Ishikawa (cell line): ENCODE data around the gene ZRANB1.

ENCODE experiments used
- CEBPB ChIP-seq: IDR thresholded peaks from 2 replicates; pipeline ENCODE4 v1.6.1; 2012
- CREB1 ChIP-seq: IDR thresholded peaks from 2 replicates; pipeline ENCODE4 v1.6.1; 2012; ENCODE audit warnings: low read depth
- EGR1 ChIP-seq: IDR thresholded peaks from 2 replicates; pipeline ENCODE4 v1.6.1; 2012
- EP300 ChIP-seq: IDR thresholded peaks from 2 replicates; pipeline ENCODE4 v1.6.1; 2012; ENCODE audit warnings: borderline replicate concordance
- FOXM1 ChIP-seq: IDR thresholded peaks from 2 replicates; pipeline ENCODE4 v1.6.1; 2012; ENCODE audit warnings: low read depth, borderline replicate concordance
- MAX ChIP-seq: IDR thresholded peaks from 2 replicates; pipeline ENCODE4 v1.6.1; 2012
- NFIC ChIP-seq: IDR thresholded peaks from 2 replicates; pipeline ENCODE4 v1.6.1; 2012
- RAD21 ChIP-seq: IDR thresholded peaks from 2 replicates; pipeline ENCODE4 v1.6.1; 2012; ENCODE audit warnings: low read depth
- REST ChIP-seq: IDR thresholded peaks from 2 replicates; pipeline ENCODE4 v1.6.1; 2012; ENCODE audit warnings: low read depth, mild to moderate bottlenecking
- TAF1 ChIP-seq: IDR thresholded peaks from 2 replicates; pipeline ENCODE4 v1.6.1; 2012; ENCODE audit warnings: low read depth, mild to moderate bottlenecking
- TCF12 ChIP-seq: IDR thresholded peaks from 2 replicates; pipeline ENCODE4 v1.6.1; 2012; ENCODE audit warnings: low read depth
- TEAD4 ChIP-seq: IDR thresholded peaks from 2 replicates; pipeline ENCODE4 v1.6.1; 2012
- USF1 ChIP-seq: IDR thresholded peaks from 2 replicates; pipeline ENCODE4 v1.6.1; 2012
- YY1 ChIP-seq: IDR thresholded peaks from 2 replicates; pipeline ENCODE4 v1.6.1; 2012; ENCODE audit warnings: low read depth
- ZBTB7A ChIP-seq: IDR thresholded peaks from 2 replicates; pipeline ENCODE4 v1.6.1; 2012; ENCODE audit warnings: low read depth

ZRANB1 gene

GRCh38 chr10:125003901-125004467 lies 62.1 kb downstream of the ZRANB1 start:
- no peak for TF ChIP-seq EP300
- no peak for TF ChIP-seq FOXM1
- no peak for TF ChIP-seq CREB1
- no peak for TF ChIP-seq TAF1
- no peak for TF ChIP-seq CEBPB
- no peak for TF ChIP-seq TCF12
- TF ChIP-seq YY1 = no peak
- no peak for TF ChIP-seq RAD21

- TF ChIP-seq TAF1 (no peak), RAD21 (no peak), TCF12 (no peak), FOXM1 (no peak), EP300 (no peak), ZBTB7A (no peak), TEAD4 (no peak), EGR1 (no peak), REST (no peak), CEBPB (no peak), MAX (no peak), CREB1 (no peak)
These were observed 62.8 kb downstream of the ZRANB1 start for GRCh38 chr10:125004571-125005311.

- no peak for TF ChIP-seq EP300
- TF ChIP-seq TCF12 = no peak
- TF ChIP-seq RAD21 = no peak
- no peak for TF ChIP-seq EGR1
- TF ChIP-seq CREB1 = no peak
- TF ChIP-seq MAX = no peak
- TF ChIP-seq TAF1 = no peak
- TF ChIP-seq ZBTB7A = no peak
These were observed 63.6 kb downstream of the ZRANB1 start for GRCh38 chr10:125005312-125006187.

GRCh38 chr10:125006188-125006680 lies 64.3 kb downstream of the ZRANB1 start:
- TF ChIP-seq RAD21 (no peak), FOXM1 (no peak), EGR1 (no peak), REST (peak; percentile 28; the same call in 1 of the 2 replicates), EP300 (no peak), YY1 (no peak)

GRCh38 chr10:125006921-125007426 lies 65.1 kb downstream of the ZRANB1 start:
- TF ChIP-seq MAX = no peak
- TF ChIP-seq RAD21 = no peak
- TF ChIP-seq EP300 = no peak
- no peak for TF ChIP-seq TCF12
- TF ChIP-seq CEBPB = no peak
- no peak for TF ChIP-seq TEAD4
- no peak for TF ChIP-seq REST
- TF ChIP-seq USF1 = no peak
- TF ChIP-seq CREB1 = no peak
- TF ChIP-seq TAF1 = no peak
- no peak for TF ChIP-seq ZBTB7A
- TF ChIP-seq YY1 = no peak
- no peak for TF ChIP-seq NFIC
- no peak for TF ChIP-seq EGR1
- TF ChIP-seq FOXM1 = no peak
